Activated CD4-positive, alpha-beta T cell treated with anti-CD3 and anti-CD28 coated beads, Interleukin-2, amount 10 ng/mL, durations not matched to agents 24 days and 14 days (primary cell): Measurements from ENCODE around the gene XPO1. TPM values are rescaled to one million over a fixed set of nuclear protein-coding genes. Genes with fewer than 3 reads are reported as not detected.
"Not testable (repeated sequence)": the region's sequence is repeated elsewhere in the genome, so short reads cannot be mapped to it uniquely, and the experiment has no call there.

Experiments
- DNase-seq: peaks from one replicate; pipeline ENCODE4 v3.0.0; 2022
- H3K27ac Mint-ChIP-seq: one replicate; pipeline ENCODE4 v1.8.0; 2022; ENCODE audit warnings: mild to moderate bottlenecking, mixed read lengths
- H3K27me3 Mint-ChIP-seq: one replicate; pipeline ENCODE4 v1.8.0; 2022; ENCODE audit warnings: mixed read lengths
- H3K36me3 Mint-ChIP-seq: one replicate; pipeline ENCODE4 v1.8.0; 2022; ENCODE audit warnings: low read depth, mild to moderate bottlenecking, mixed read lengths
- H3K4me1 Mint-ChIP-seq: one replicate; pipeline ENCODE4 v1.8.0; 2021; ENCODE audit warnings: mixed read lengths
- H3K4me3 Mint-ChIP-seq: one replicate; pipeline ENCODE4 v1.8.0; 2022; ENCODE audit warnings: mild to moderate bottlenecking, moderate library complexity, mixed read lengths
- H3K9me3 Mint-ChIP-seq: one replicate; pipeline ENCODE4 v1.8.0; 2021; ENCODE audit warnings: mixed read lengths
- intact Hi-C: fragments of 100-400 bp; cut with micrococcal nuclease; formaldehyde crosslinking; loops from one replicate; pipeline ENCODE4 v1.15.1; 2023
- total RNA-seq: library from RNA; stranded (reverse); gene quantifications from 2 replicates; pipeline ENCODE4 v1.2.3, GENCODE V29; 2022

The XPO1 gene
- total RNA-seq, 1 donor from 2014 or later, result 230 TPM

- Mint-ChIP-seq H3K9me3 (no peaks in the 10 kb centered on the region), H3K4me1 (peaks cover 6% of the 10 kb centered on the region), H3K27ac (no peak overlapping the region), H3K4me3 (no peak overlapping the region), H3K36me3 (peaks cover 54% of the 10 kb centered on the region), H3K27me3 (no peaks in the 10 kb centered on the region)
- intact Hi-C loops, result no loop called here
- peak; percentile 51 for DNase-seq
These were observed 27.2 kb downstream of the XPO1 start for GRCh38 chr2:61510674-61511671.

- Mint-ChIP-seq H3K27me3 (no peaks in the 10 kb centered on the region), H3K27ac (no peak overlapping the region), H3K9me3 (no peaks in the 10 kb centered on the region), H3K4me1 (peaks cover 6% of the 10 kb centered on the region), H3K36me3 (peaks cover 43% of the 10 kb centered on the region), H3K4me3 (no peak overlapping the region)
- no peak for DNase-seq
- intact Hi-C loops, result no loop called here
These were observed 33.2 kb downstream of the XPO1 start for GRCh38 chr2:61504949-61505348.

GRCh38 chr2:61499060-61499459 is 39.1 kb downstream of the XPO1 start:
- intact Hi-C loops, result no loop called here
- no peak overlapping the region for H3K4me3 Mint-ChIP-seq
- no peaks in the 10 kb centered on the region for H3K9me3 Mint-ChIP-seq
- H3K4me1 Mint-ChIP-seq, result peaks cover 14% of the 10 kb centered on the region
- peaks cover 54% of the 10 kb centered on the region for H3K36me3 Mint-ChIP-seq
- DNase-seq, result no peak
- no peaks in the 10 kb centered on the region for H3K27me3 Mint-ChIP-seq
- H3K27ac Mint-ChIP-seq, result no peak overlapping the region

GRCh38 chr2:61493523-61493942 is 44.6 kb downstream of the XPO1 start:
- DNase-seq, result no peak
- Mint-ChIP-seq H3K27me3 (no peaks in the 10 kb centered on the region), H3K27ac (peak overlapping the region; percentile 39), H3K9me3 (no peaks in the 10 kb centered on the region), H3K4me3 (peak overlapping the region; percentile 46), H3K4me1 (peaks cover 23% of the 10 kb centered on the region), H3K36me3 (peaks cover 72% of the 10 kb centered on the region)
- intact Hi-C loops, result no loop called here

GRCh38 chr2:61492476-61492875 is 45.7 kb downstream of the XPO1 start:
- no peaks in the 10 kb centered on the region for H3K27me3 Mint-ChIP-seq
- DNase-seq, result no peak
- H3K36me3 Mint-ChIP-seq, result peaks cover 73% of the 10 kb centered on the region
- peaks cover 21% of the 10 kb centered on the region for H3K4me1 Mint-ChIP-seq
- no peaks in the 10 kb centered on the region for H3K9me3 Mint-ChIP-seq
- no peak overlapping the region for H3K4me3 Mint-ChIP-seq
- intact Hi-C loops, result no loop called here
- peak overlapping the region; percentile 42 for H3K27ac Mint-ChIP-seq

- no peaks in the 10 kb centered on the region for H3K9me3 Mint-ChIP-seq
- no peak for DNase-seq
- H3K27me3 Mint-ChIP-seq, result no peaks in the 10 kb centered on the region
- H3K4me3 Mint-ChIP-seq, result no peak overlapping the region
- no peak overlapping the region for H3K27ac Mint-ChIP-seq
- intact Hi-C loops, result no loop called here
- no peaks in the 10 kb centered on the region for H3K4me1 Mint-ChIP-seq
- H3K36me3 Mint-ChIP-seq, result peaks cover 77% of the 10 kb centered on the region
These were observed 52.9 kb downstream of the XPO1 start for GRCh38 chr2:61485281-61485680.

- Mint-ChIP-seq H3K27me3 (no peaks in the 10 kb centered on the region), H3K4me1 (peaks cover 2% of the 10 kb centered on the region), H3K27ac (no peak overlapping the region), H3K4me3 (no peak overlapping the region), H3K36me3 (peaks cover 43% of the 10 kb centered on the region), H3K9me3 (no peaks in the 10 kb centered on the region)
- no peak for DNase-seq
- intact Hi-C loops, result loop anchor here (10.0 kb wide), 1 partner anchor 377 kb away; the partner anchor contains the start of gene FAM161A
These were observed 60.1 kb downstream of the XPO1 start for GRCh38 chr2:61478086-61478485.

GRCh38 chr2:61476929-61477589 is 61.1 kb downstream of the XPO1 start:
- intact Hi-C loops, result loop anchor here (10.0 kb wide), 1 partner anchor 378 kb away; the partner anchor contains the start of gene FAM161A

GRCh38 chr2:61471905-61472805 is 66.0 kb downstream of the XPO1 start:
- no peaks in the 10 kb centered on the region for H3K27me3 Mint-ChIP-seq
- H3K36me3 Mint-ChIP-seq, result peaks cover 23% of the 10 kb centered on the region
- H3K4me3 Mint-ChIP-seq, result peak overlapping the region; percentile 98
- intact Hi-C loops, result loop anchor here (1.0 to 10.0 kb wide), 6 partner anchors 66 to 417 kb away; partner anchors contain the start of genes CCT4, FAM161A and XPO1
- H3K4me1 Mint-ChIP-seq, result peaks cover 19% of the 10 kb centered on the region
- H3K9me3 Mint-ChIP-seq, result no peaks in the 10 kb centered on the region
- H3K27ac Mint-ChIP-seq, result peak overlapping the region; percentile 98
- DNase-seq, result peak; percentile 77

More at GRCh38 chr2:61476929-61477589, 61.1 kb downstream of the XPO1 start:
- H3K27me3 Mint-ChIP-seq, H3K4me3 Mint-ChIP-seq, H3K9me3 Mint-ChIP-seq, DNase-seq, H3K27ac Mint-ChIP-seq, H3K4me1 Mint-ChIP-seq: not testable (repeated sequence)
- peaks cover 35% of the 10 kb centered on the region for H3K36me3 Mint-ChIP-seq

GRCh38 chr2:61470965-61471904 is 66.9 kb downstream of the XPO1 start, which contains the start of gene USP34:
Gene USP34 (minus strand): TSS chr2:61471087. CDS start chr2:61470692, 395 bp downstream.
- Mint-ChIP-seq H3K27ac (peak within 1 kb of the TSS; percentile 98), H3K4me1 (peaks cover 19% of the 10 kb centered on the region), H3K27me3 (no peaks in the 10 kb centered on the region), H3K4me3 (peak within 1 kb of the TSS; percentile 98), H3K9me3 (no peaks in the 10 kb centered on the region), H3K36me3 (peaks cover 20% of the 10 kb centered on the region)
- intact Hi-C loops, result loop anchor here (1.0 to 10.0 kb wide), 7 partner anchors 45 to 418 kb away; partner anchors contain the start of genes CCT4, FAM161A and XPO1
- DNase-seq, result peak; percentile 96

GRCh38 chr2:61470122-61470951 is 67.8 kb downstream of the XPO1 start:
- Mint-ChIP-seq H3K9me3 (no peaks in the 10 kb centered on the region), H3K4me1 (peaks cover 19% of the 10 kb centered on the region), H3K27me3 (no peaks in the 10 kb centered on the region), H3K36me3 (peaks cover 20% of the 10 kb centered on the region), H3K27ac (peak overlapping the region; percentile 95), H3K4me3 (peak overlapping the region; percentile 98)
- intact Hi-C loops, result loop anchor here (1.0 to 10.0 kb wide), 4 partner anchors 44 to 418 kb away; partner anchors contain the start of genes CCT4 and FAM161A
- DNase-seq, result peak; percentile 90
